Gastrocnemius medialis (tissue), 4 donors: ENCODE data around the gene ATXN1.

Source experiments
- POLR2A ChIP-seq, 2 donors: fragments of 450-650 bp; IDR thresholded peaks; one replicate each; pipeline ENCODE4 v1.6.1; 2017; ENCODE audit warnings: antibody characterized with exemption in 2 of 2, mild to moderate bottlenecking in 2 of 2, moderate library complexity in 2 of 2
- TF ChIP-seq, protein P1 (sequence below), 5 experiments: fragments of 450-650 bp in 3 of 5; fragments of 200-600 bp in 2 of 5; sonication (generic) in 2 of 5; IDR thresholded peaks in 4 of 5; conservative IDR thresholded peaks in 1 of 5; 1 replicate in 4 of 5; 2 replicates in 1 of 5; pipeline ENCODE4 v1.5.1; 2016 to 2019; ENCODE audit warnings: antibody characterized with exemption in 5 of 5, mild to moderate bottlenecking in 3 of 5, moderate library complexity in 3 of 5

- TF ChIP-seq, protein P1, sequence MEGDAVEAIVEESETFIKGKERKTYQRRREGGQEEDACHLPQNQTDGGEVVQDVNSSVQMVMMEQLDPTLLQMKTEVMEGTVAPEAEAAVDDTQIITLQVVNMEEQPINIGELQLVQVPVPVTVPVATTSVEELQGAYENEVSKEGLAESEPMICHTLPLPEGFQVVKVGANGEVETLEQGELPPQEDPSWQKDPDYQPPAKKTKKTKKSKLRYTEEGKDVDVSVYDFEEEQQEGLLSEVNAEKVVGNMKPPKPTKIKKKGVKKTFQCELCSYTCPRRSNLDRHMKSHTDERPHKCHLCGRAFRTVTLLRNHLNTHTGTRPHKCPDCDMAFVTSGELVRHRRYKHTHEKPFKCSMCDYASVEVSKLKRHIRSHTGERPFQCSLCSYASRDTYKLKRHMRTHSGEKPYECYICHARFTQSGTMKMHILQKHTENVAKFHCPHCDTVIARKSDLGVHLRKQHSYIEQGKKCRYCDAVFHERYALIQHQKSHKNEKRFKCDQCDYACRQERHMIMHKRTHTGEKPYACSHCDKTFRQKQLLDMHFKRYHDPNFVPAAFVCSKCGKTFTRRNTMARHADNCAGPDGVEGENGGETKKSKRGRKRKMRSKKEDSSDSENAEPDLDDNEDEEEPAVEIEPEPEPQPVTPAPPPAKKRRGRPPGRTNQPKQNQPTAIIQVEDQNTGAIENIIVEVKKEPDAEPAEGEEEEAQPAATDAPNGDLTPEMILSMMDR (IDR thresholded peaks at IDR 0.05 in 4 of 5, conservative IDR thresholded peaks at IDR 0.05 in 1 of 5) = no peak
- no peak for TF ChIP-seq POLR2A (IDR thresholded peaks at IDR 0.05)
Measured at GRCh38 chr6:16359563-16359962, 401.7 kb downstream of the ATXN1 start.
